Panc1 (cell line): Measurements from ENCODE around the gene ZFC3H1.

Source experiments
- CTCF ChIP-seq: fragments of 450-650 bp; IDR thresholded peaks from 2 replicates; pipeline ENCODE4 v1.5.1; 2017; ENCODE audit warnings: mild to moderate bottlenecking
- POLR2AphosphoS5 ChIP-seq: IDR thresholded peaks from 2 replicates; pipeline ENCODE4 v1.6.1; 2012; ENCODE audit warnings: mild to moderate bottlenecking, low read depth, low read length, moderate library complexity
- SIN3A ChIP-seq: IDR thresholded peaks from 2 replicates; pipeline ENCODE4 v1.6.1; 2012; ENCODE audit warnings: low read depth, mild to moderate bottlenecking, low read length, moderate library complexity, borderline replicate concordance; ENCODE audit not compliant: insufficient read depth

- TF ChIP-seq CTCF (no peak), POLR2AphosphoS5 (no peak), SIN3A (no peak)
Observed at GRCh38 chr12:71686658-71687025, 23.0 kb upstream of the ZFC3H1 start.
